H1 (cell line): Measurements from ENCODE around the gene MAPK8. TPM values are rescaled to one million over a fixed set of nuclear protein-coding genes. Genes with fewer than 3 reads are reported as not detected.

ENCODE experiments used
- CTCF ChIA-PET: fragments of 300-600 bp; sonication (Branson Sonifier 250); formaldehyde crosslinking; loops from one replicate; lab custom pipeline; 2021; ENCODE audit not compliant: partially characterized antibody; lab: Charles Lee
- POLR2A ChIA-PET: fragments of 300-600 bp; sonication (Branson Sonifier 250); formaldehyde crosslinking; loops from one replicate; lab custom pipeline; 2021; ENCODE audit warnings: inconsistent platforms; ENCODE audit not compliant: partially characterized antibody; lab: Charles Lee
- DNase-seq, 2 experiments: peaks; one replicate each; pipeline versions ENCODE4 v3.0.0 to v3.0.0-alpha.2; 2010 to 2022; ENCODE audit warnings: low spot score in 2 of 2, low read depth in 1 of 2, mixed read lengths in 1 of 2
- FAIRE-seq: peaks from 2 replicates; lab custom pipeline; 2011; peaks lifted over from hg19 to GRCh38; lab: Jason Lieb, UNC
- H2AFZ ChIP-seq: 2 replicates; pipeline ENCODE4 v1.8.1; 2012; ENCODE audit warnings: low read length, inconsistent platforms
- H2AK5ac ChIP-seq: 2 replicates; pipeline ENCODE4 v1.6.1; 2013; ENCODE audit warnings: low read depth, low read length
- H2BK120ac ChIP-seq: replicated peaks from 2 replicates; pipeline ENCODE3; 2013; ENCODE audit warnings: low read depth, low read length, inconsistent platforms
- H2BK12ac ChIP-seq: 2 replicates; pipeline ENCODE4 v1.6.1; 2013; ENCODE audit warnings: low read depth, low read length
- H2BK15ac ChIP-seq: 2 replicates; pipeline ENCODE4 v1.6.1; 2013; ENCODE audit warnings: low read length
- H2BK20ac ChIP-seq: 2 replicates; pipeline ENCODE4 v1.6.1; 2013; ENCODE audit warnings: low read length
- H2BK5ac ChIP-seq: 2 replicates; pipeline ENCODE4 v1.6.1; 2013; ENCODE audit warnings: low read depth, low read length
- H3K14ac ChIP-seq: 2 replicates; pipeline ENCODE4 v1.6.1; 2013; ENCODE audit warnings: inconsistent platforms; ENCODE audit not compliant: insufficient read length
- H3K18ac ChIP-seq: 2 replicates; pipeline ENCODE4 v1.6.1; 2013; ENCODE audit warnings: low read length; ENCODE audit errors: extremely low read depth
- H3K23ac ChIP-seq: 2 replicates; pipeline ENCODE4 v1.6.1; 2013; ENCODE audit warnings: inconsistent platforms; ENCODE audit not compliant: insufficient read length
- H3K23me2 ChIP-seq: 2 replicates; pipeline ENCODE4 v1.6.1; 2013; ENCODE audit warnings: low read depth, low read length
- H3K27ac ChIP-seq: 2 replicates; pipeline ENCODE4 v1.6.1; 2011; ENCODE audit warnings: low read depth, low read length, inconsistent platforms
- H3K27me3 ChIP-seq, 4 experiments: replicated peaks in 1 of 4; 1 replicate in 1 of 4; 2 replicates in 3 of 4; pipeline versions ENCODE4 v1.6.1 to v1.8.1; 2011 to 2013; ENCODE audit warnings: low read length in 3 of 4, mild to moderate bottlenecking in 3 of 4, inconsistent platforms in 2 of 4, mixed read lengths in 2 of 4, moderate library complexity in 1 of 4; ENCODE audit not compliant: control insufficient read depth in 3 of 4, insufficient read depth in 3 of 4; ENCODE audit errors: extremely low read depth in 1 of 4
- H3K36me3 ChIP-seq, 4 experiments: 2 replicates each; pipeline versions ENCODE4 v1.6.1 to v1.8.1; 2011 to 2013; ENCODE audit warnings: mild to moderate bottlenecking in 4 of 4, low read length in 3 of 4, moderate library complexity in 2 of 4, control low read depth in 1 of 4, inconsistent platforms in 1 of 4; ENCODE audit not compliant: insufficient read depth in 4 of 4, control insufficient read depth in 2 of 4
- H3K4ac ChIP-seq: replicated peaks from 2 replicates; pipeline ENCODE3; 2013; ENCODE audit warnings: low read length, low read depth, mixed read lengths, inconsistent platforms; ENCODE audit not compliant: insufficient read length
- H3K4me1 ChIP-seq, 4 experiments: replicated peaks in 1 of 4; 1 replicate in 1 of 4; 2 replicates in 3 of 4; pipeline versions ENCODE4 v1.6.1 to v1.8.1; 2011 to 2013; ENCODE audit warnings: low read length in 3 of 4, inconsistent platforms in 2 of 4, mixed read lengths in 1 of 4; ENCODE audit not compliant: insufficient read depth in 4 of 4, control insufficient read depth in 3 of 4
- H3K4me2 ChIP-seq, 2 experiments: 2 replicates each; pipeline versions ENCODE4 v1.6.1 to v1.8.1; 2011 to 2013; ENCODE audit warnings: low read depth in 2 of 2, low read length in 2 of 2, control low read depth in 1 of 2, inconsistent platforms in 1 of 2, mild to moderate bottlenecking in 1 of 2; ENCODE audit not compliant: insufficient read depth in 1 of 2
- H3K4me3 ChIP-seq, 4 experiments: fragments of 200-600, 300-600 bp in 1 of 4; sonication (generic), shearing (Covaris generic), sonication (Bioruptor Twin) in 1 of 4; 2 replicates each; pipeline versions ENCODE4 v1.5.1 to v1.8.1; 2011 to 2016; ENCODE audit warnings: low read length in 4 of 4, low read depth in 3 of 4, control low read depth in 2 of 4, inconsistent platforms in 2 of 4, mild to moderate bottlenecking in 2 of 4, mixed read lengths in 1 of 4, moderate library complexity in 1 of 4; ENCODE audit not compliant: insufficient read depth in 2 of 4; ENCODE audit errors: extremely low read depth in 1 of 4
- H3K56ac ChIP-seq: replicated peaks from 2 replicates; pipeline ENCODE3; 2013; ENCODE audit warnings: low read depth, mild to moderate bottlenecking, mixed read lengths, low read length, inconsistent platforms; ENCODE audit not compliant: insufficient read length
- H3K79me1 ChIP-seq: 2 replicates; pipeline ENCODE4 v1.6.1; 2013; ENCODE audit warnings: low read depth, low read length, control low read depth
- H3K79me2 ChIP-seq, 2 experiments: 2 replicates each; pipeline versions ENCODE4 v1.6.1 to v1.8.1; 2012 to 2013; ENCODE audit warnings: low read length in 2 of 2, mild to moderate bottlenecking in 2 of 2, inconsistent platforms in 1 of 2; ENCODE audit not compliant: insufficient read depth in 2 of 2, control insufficient read depth in 1 of 2
- H3K9ac ChIP-seq, 4 experiments: replicated peaks in 1 of 4; 1 replicate in 1 of 4; 2 replicates in 3 of 4; pipeline versions ENCODE4 v1.6.1 to v1.8.1; 2011 to 2013; ENCODE audit warnings: low read depth in 3 of 4, low read length in 3 of 4, control low read depth in 2 of 4, mild to moderate bottlenecking in 2 of 4, moderate library complexity in 2 of 4, inconsistent platforms in 1 of 4; ENCODE audit errors: extremely low read depth in 1 of 4
- H3K9me3 ChIP-seq, 2 experiments: 2 replicates each; pipeline versions ENCODE4 v1.6.1 to v1.8.1; 2012 to 2013; ENCODE audit warnings: mild to moderate bottlenecking in 2 of 2, moderate library complexity in 2 of 2, control low read depth in 1 of 2, inconsistent platforms in 1 of 2, low read depth in 1 of 2, low read length in 1 of 2, mixed read lengths in 1 of 2; ENCODE audit not compliant: insufficient read depth in 2 of 2
- H4K20me1 ChIP-seq, 2 experiments: replicated peaks in 1 of 2; 2 replicates each; pipeline versions ENCODE3 to v1.8.1; 2011 to 2013; ENCODE audit warnings: inconsistent platforms in 2 of 2, low read length in 2 of 2, mild to moderate bottlenecking in 1 of 2; ENCODE audit not compliant: insufficient read depth in 2 of 2, control insufficient read depth in 1 of 2
- H4K5ac ChIP-seq: 2 replicates; pipeline ENCODE4 v1.6.1; 2013; ENCODE audit warnings: low read length, low read depth, mixed read lengths, inconsistent platforms; ENCODE audit not compliant: insufficient read length
- H4K8ac ChIP-seq: 2 replicates; pipeline ENCODE4 v1.8.0; 2013; ENCODE audit warnings: mild to moderate bottlenecking, moderate library complexity, low read length, inconsistent platforms; ENCODE audit not compliant: insufficient read depth; ENCODE audit errors: extremely low read depth
- H4K91ac ChIP-seq: replicated peaks from 2 replicates; pipeline ENCODE3; 2013; ENCODE audit warnings: low read length, mixed read lengths, inconsistent platforms; ENCODE audit not compliant: insufficient read length
- ASH2L ChIP-seq: fragments of 200-600, 300-600 bp; sonication (generic); IDR thresholded peaks from one replicate; pipeline ENCODE4 v1.7.1; 2017; ENCODE audit warnings: low read length
- BRCA1 ChIP-seq: IDR thresholded peaks from 2 replicates; pipeline ENCODE4 v1.6.1; 2012; ENCODE audit warnings: low read depth, low read length, improper control_type of control experiment
- CHD2 ChIP-seq: IDR thresholded peaks from 2 replicates; pipeline ENCODE4 v1.6.1; 2012; ENCODE audit warnings: low read length, improper control_type of control experiment
- GABPA ChIP-seq: IDR thresholded peaks from 2 replicates; pipeline ENCODE4 v1.6.1; 2011; ENCODE audit warnings: mild to moderate bottlenecking, low read length, moderate library complexity, borderline replicate concordance; ENCODE audit not compliant: insufficient read depth
- JUND ChIP-seq: IDR thresholded peaks from 2 replicates; pipeline ENCODE4 v1.6.1; 2011; ENCODE audit warnings: mild to moderate bottlenecking, improper control_type of control experiment, low read length
- NRF1 ChIP-seq: IDR thresholded peaks from 2 replicates; pipeline ENCODE4 v1.6.1; 2011; ENCODE audit warnings: mild to moderate bottlenecking, low read depth, low read length, improper control_type of control experiment
- POLR2A ChIP-seq, 2 experiments: IDR thresholded peaks; 1 replicate in 1 of 2; 2 replicates in 1 of 2; pipeline ENCODE4 v1.6.1; 2011; ENCODE audit warnings: low read depth in 2 of 2, low read length in 2 of 2, mild to moderate bottlenecking in 2 of 2; ENCODE audit errors: control extremely low read depth in 1 of 2
- SIX5 ChIP-seq: IDR thresholded peaks from 2 replicates; pipeline ENCODE4 v1.6.1; 2011; ENCODE audit warnings: mild to moderate bottlenecking, low read depth, low read length
- WGBS, 2 experiments: shearing (Covaris generic) in 1 of 2; methylation state at CpG; one replicate each; pipeline versions ENCODE4 v1.1.6 to v1.1.7; 2013 to 2015; ENCODE audit warnings: low lambda C conversion rate in 2 of 2, mixed read lengths in 2 of 2, inconsistent platforms in 1 of 2, low coverage in 1 of 2, missing lambda C conversion rate in 1 of 2; ENCODE audit not compliant: insufficient replicate concordance in 2 of 2, insufficient coverage in 1 of 2, insufficient read length in 1 of 2; ENCODE audit errors: extremely low coverage in 1 of 2, missing lambda C conversion rate in 1 of 2; 5-methylcytosine and 5-hydroxymethylcytosine counted together
- polyA plus RNA-seq, 7 experiments: library from polyadenylated mRNA; depleted of rRNA in 3 of 7; stranded (reverse) in 5 of 7; unstranded in 2 of 7; fragments of >200 nt in 5 of 7; fragments of 200-250 nt in 2 of 7; gene quantifications; 1 replicate in 5 of 7; 2 replicates in 1 of 7; 4 replicates in 1 of 7; pipeline versions ENCODE4 v1.2.1 to v1.2.3, GENCODE V29; 2011 to 2013; ENCODE audit warnings: missing spikeins in 2 of 7, mixed read lengths in 2 of 7
- total RNA-seq: library from RNA; stranded (reverse); fragmentation: NEBNext Ultra II Directional; extraction: Animal tissue kit (Norgen Biotek cat#: 25700); gene quantifications from 2 replicates; pipeline ENCODE4 v1.2.1, GENCODE V29; 2021
- TF ChIP-seq, protein P1 (sequence below): IDR thresholded peaks from 2 replicates; pipeline ENCODE4 v1.6.1; 2012; ENCODE audit warnings: inconsistent platforms
- TF ChIP-seq, protein P2 (sequence below): IDR thresholded peaks from 2 replicates; pipeline ENCODE4 v1.6.1; 2011; ENCODE audit warnings: low read length, improper control_type of control experiment
- TF ChIP-seq, protein P3 (sequence below): IDR thresholded peaks from 2 replicates; pipeline ENCODE4 v1.6.1; 2012; ENCODE audit warnings: inconsistent platforms

Gene MAPK8
- total and polyA plus RNA-seq, 2 of the 8 experiments (the other 6 are each of a cell fraction or from before 2014, with no cell fraction given), result 23.3 to 71.3 TPM

DNA sequence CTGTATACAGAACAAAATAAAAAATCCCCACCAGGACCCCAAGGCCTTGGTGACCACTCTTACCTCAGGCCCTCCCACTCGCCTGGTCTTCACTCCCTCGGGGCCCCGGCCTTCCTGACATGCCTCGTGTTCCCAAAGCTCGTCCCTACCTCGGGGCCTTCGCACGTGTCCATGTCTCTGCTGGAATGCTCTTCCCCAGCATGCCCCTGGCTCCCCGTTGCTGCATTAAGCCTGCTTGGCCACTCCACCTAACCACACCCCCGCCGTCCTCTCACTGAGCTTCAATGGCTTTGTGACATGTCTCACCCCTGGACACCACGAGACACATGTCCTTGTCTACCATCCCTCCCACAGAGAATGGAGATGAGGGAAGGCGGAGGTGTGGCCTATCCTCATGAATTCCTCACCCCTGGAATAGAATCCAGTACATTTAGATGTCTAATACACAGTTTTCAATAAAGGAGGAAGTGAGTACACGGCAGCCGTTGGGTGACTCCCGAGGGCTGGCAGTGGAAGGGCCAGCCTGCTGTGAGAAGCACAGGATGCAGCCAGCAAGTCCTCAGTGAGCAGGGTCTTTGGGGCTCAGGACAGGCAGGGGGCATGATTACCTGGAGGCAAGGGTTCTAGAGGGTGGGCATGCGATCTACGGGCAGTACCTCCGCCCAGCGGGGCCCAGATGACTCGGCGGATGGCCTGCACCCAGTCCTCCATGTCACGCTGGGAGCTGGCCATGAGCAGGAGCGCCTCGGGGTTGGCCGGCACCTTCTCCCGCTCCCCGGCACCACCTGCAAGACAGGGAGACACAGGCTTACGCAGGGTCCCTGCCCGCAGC, 172.7 kb downstream of the MAPK8 start:
- H4K5ac ChIP-seq, result no peak overlapping the region
- H3K27me3 ChIP-seq, result no peaks in the 10 kb centered on the region
- no peak overlapping the region for H2AK5ac ChIP-seq
- 0 out of 2 replicates have a peak overlapping the region, but pooled peaks have one; percentile 68 for H2BK5ac ChIP-seq
- H4K91ac ChIP-seq, result no peak overlapping the region
- no peaks in the 10 kb centered on the region for H3K36me3 ChIP-seq
- FAIRE-seq (no peak), DNase-seq (no peak)
- no peak overlapping the region for H3K56ac ChIP-seq
- no peak overlapping the region for H3K4ac ChIP-seq
- no peak overlapping the region for H2BK20ac ChIP-seq
- H3K18ac ChIP-seq, result no peak overlapping the region
- H3K79me2 ChIP-seq, result no peaks in the 10 kb centered on the region
- H2AFZ ChIP-seq, result no peak overlapping the region
- H4K20me1 ChIP-seq, result no peaks in the 10 kb centered on the region
- H3K9ac ChIP-seq, result no peak overlapping the region
- no peak overlapping the region for H3K4me2 ChIP-seq
- WGBS, 2 experiments, result 87% methylated on average over 30 of the region's 30 CpGs; no CpG with 5 or more reads in 1 of the 2 experiments
- H3K4me1 ChIP-seq, result peaks cover 0 to 9% (median 1%) of the 10 kb centered on the region in 4 experiments; a peak in 3 of 7 replicates
- no peak overlapping the region for H2BK12ac ChIP-seq
- H3K23ac ChIP-seq, result no peak overlapping the region
- no peaks in the 10 kb centered on the region for H3K9me3 ChIP-seq
- no peak overlapping the region; the same call in 1 of the 2 replicates for H2BK15ac ChIP-seq
- no peak overlapping the region for H4K8ac ChIP-seq
- POLR2A ChIA-PET, result no interaction called here
- no peak overlapping the region for H3K4me3 ChIP-seq
- 0 out of 2 replicates have a peak, but pooled peaks cover 2% of the 10 kb centered on the region for H3K79me1 ChIP-seq
- H3K27ac ChIP-seq, result no peak overlapping the region
- H2BK120ac ChIP-seq, result no peak overlapping the region
- no peak overlapping the region for H3K14ac ChIP-seq
- CTCF ChIA-PET, result interaction anchor here (1.0 to 1.7 kb wide), 4 partner anchors 9 to 130 kb away, joined by 3 to 4 read pairs (median 4); no protein-coding TSS in a partner anchor
- no peaks in the 10 kb centered on the region for H3K23me2 ChIP-seq
- TF ChIP-seq, protein P1, sequence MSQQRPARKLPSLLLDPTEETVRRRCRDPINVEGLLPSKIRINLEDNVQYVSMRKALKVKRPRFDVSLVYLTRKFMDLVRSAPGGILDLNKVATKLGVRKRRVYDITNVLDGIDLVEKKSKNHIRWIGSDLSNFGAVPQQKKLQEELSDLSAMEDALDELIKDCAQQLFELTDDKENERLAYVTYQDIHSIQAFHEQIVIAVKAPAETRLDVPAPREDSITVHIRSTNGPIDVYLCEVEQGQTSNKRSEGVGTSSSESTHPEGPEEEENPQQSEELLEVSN, result no peak
- no peak for TF ChIP-seq ASH2L
- no peak for TF ChIP-seq BRCA1
- TF ChIP-seq SIX5, result no peak
- TF ChIP-seq, protein P2, sequence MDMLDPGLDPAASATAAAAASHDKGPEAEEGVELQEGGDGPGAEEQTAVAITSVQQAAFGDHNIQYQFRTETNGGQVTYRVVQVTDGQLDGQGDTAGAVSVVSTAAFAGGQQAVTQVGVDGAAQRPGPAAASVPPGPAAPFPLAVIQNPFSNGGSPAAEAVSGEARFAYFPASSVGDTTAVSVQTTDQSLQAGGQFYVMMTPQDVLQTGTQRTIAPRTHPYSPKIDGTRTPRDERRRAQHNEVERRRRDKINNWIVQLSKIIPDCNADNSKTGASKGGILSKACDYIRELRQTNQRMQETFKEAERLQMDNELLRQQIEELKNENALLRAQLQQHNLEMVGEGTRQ, result no peak
- TF ChIP-seq POLR2A (IDR thresholded peaks at IDR 0.05; ENCODE audit: control extremely low read depth in 1 of 2, low read depth in 2 of 2, low read length in 2 of 2), result no peak
- TF ChIP-seq CHD2, result no peak
- no peak for TF ChIP-seq JUND
- no peak for TF ChIP-seq GABPA
- no peak for TF ChIP-seq NRF1
- TF ChIP-seq, protein P3, sequence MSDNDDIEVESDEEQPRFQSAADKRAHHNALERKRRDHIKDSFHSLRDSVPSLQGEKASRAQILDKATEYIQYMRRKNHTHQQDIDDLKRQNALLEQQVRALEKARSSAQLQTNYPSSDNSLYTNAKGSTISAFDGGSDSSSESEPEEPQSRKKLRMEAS, result no peak
